ENCODE results near the gene SNX20. TPM values are rescaled to one million over a fixed set of nuclear protein-coding genes. Genes with fewer than 3 reads are reported as not detected.

SNX20 gene
- total and polyA plus RNA-seq, 10 of the 15 experiments (the other 5 are each of a cell fraction or from before 2014, with no cell fraction given) = 4.6 to 30.8 (median 21.9) TPM

DNA sequence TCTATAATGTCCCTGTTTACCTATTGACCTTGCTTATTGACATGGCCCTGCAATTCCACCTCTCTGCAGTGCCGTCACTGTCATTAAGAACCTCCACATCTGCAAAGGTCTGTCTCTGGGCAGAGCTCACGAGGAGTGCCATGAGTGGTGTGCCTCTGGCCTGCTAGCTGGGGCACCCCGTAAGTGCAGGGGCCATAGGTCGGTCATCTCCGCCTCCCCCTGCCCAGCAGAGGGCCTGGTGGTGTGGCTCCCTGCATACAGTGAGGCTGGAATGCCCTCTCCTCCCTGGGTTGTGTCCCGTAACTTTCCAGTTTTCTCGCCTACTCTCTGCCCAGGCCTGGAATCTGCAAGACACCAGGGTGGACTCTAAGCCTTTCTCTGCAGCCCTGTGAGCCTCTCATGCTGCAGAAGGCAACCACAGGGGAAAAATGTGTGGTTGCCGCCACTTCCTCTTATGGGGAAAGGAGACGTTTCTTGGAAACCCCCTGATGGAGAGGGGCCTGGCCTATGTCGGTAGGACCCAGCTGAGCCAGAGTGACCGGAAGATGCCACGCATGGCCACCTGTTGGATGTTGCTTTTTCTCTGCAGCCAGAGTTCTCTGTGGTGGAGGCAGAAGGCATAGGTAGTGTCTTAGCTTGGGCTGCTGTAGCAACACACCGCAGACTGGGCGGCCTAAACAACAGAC, 2.7 kb upstream of the SNX20 start (continued):
- TF ChIP-seq, protein P1, sequence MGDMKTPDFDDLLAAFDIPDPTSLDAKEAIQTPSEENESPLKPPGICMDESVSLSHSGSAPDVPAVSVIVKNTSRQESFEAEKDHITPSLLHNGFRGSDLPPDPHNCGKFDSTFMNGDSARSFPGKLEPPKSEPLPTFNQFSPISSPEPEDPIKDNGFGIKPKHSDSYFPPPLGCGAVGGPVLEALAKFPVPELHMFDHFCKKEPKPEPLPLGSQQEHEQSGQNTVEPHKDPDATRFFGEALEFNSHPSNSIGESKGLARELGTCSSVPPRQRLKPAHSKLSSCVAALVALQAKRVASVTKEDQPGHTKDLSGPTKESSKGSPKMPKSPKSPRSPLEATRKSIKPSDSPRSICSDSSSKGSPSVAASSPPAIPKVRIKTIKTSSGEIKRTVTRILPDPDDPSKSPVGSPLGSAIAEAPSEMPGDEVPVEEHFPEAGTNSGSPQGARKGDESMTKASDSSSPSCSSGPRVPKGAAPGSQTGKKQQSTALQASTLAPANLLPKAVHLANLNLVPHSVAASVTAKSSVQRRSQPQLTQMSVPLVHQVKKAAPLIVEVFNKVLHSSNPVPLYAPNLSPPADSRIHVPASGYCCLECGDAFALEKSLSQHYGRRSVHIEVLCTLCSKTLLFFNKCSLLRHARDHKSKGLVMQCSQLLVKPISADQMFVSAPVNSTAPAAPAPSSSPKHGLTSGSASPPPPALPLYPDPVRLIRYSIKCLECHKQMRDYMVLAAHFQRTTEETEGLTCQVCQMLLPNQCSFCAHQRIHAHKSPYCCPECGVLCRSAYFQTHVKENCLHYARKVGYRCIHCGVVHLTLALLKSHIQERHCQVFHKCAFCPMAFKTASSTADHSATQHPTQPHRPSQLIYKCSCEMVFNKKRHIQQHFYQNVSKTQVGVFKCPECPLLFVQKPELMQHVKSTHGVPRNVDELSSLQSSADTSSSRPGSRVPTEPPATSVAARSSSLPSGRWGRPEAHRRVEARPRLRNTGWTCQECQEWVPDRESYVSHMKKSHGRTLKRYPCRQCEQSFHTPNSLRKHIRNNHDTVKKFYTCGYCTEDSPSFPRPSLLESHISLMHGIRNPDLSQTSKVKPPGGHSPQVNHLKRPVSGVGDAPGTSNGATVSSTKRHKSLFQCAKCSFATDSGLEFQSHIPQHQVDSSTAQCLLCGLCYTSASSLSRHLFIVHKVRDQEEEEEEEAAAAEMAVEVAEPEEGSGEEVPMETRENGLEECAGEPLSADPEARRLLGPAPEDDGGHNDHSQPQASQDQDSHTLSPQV (IDR thresholded peaks at IDR 0.05) = peak; percentile 89
- TF ChIP-seq, protein P2, sequence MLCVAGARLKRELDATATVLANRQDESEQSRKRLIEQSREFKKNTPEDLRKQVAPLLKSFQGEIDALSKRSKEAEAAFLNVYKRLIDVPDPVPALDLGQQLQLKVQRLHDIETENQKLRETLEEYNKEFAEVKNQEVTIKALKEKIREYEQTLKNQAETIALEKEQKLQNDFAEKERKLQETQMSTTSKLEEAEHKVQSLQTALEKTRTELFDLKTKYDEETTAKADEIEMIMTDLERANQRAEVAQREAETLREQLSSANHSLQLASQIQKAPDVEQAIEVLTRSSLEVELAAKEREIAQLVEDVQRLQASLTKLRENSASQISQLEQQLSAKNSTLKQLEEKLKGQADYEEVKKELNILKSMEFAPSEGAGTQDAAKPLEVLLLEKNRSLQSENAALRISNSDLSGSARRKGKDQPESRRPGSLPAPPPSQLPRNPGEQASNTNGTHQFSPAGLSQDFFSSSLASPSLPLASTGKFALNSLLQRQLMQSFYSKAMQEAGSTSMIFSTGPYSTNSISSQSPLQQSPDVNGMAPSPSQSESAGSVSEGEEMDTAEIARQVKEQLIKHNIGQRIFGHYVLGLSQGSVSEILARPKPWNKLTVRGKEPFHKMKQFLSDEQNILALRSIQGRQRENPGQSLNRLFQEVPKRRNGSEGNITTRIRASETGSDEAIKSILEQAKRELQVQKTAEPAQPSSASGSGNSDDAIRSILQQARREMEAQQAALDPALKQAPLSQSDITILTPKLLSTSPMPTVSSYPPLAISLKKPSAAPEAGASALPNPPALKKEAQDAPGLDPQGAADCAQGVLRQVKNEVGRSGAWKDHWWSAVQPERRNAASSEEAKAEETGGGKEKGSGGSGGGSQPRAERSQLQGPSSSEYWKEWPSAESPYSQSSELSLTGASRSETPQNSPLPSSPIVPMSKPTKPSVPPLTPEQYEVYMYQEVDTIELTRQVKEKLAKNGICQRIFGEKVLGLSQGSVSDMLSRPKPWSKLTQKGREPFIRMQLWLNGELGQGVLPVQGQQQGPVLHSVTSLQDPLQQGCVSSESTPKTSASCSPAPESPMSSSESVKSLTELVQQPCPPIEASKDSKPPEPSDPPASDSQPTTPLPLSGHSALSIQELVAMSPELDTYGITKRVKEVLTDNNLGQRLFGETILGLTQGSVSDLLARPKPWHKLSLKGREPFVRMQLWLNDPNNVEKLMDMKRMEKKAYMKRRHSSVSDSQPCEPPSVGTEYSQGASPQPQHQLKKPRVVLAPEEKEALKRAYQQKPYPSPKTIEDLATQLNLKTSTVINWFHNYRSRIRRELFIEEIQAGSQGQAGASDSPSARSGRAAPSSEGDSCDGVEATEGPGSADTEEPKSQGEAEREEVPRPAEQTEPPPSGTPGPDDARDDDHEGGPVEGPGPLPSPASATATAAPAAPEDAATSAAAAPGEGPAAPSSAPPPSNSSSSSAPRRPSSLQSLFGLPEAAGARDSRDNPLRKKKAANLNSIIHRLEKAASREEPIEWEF (IDR thresholded peaks at IDR 0.05; ENCODE audit: insufficient replicate concordance, low read depth, low read length) = no peak
- TF ChIP-seq, protein P3, sequence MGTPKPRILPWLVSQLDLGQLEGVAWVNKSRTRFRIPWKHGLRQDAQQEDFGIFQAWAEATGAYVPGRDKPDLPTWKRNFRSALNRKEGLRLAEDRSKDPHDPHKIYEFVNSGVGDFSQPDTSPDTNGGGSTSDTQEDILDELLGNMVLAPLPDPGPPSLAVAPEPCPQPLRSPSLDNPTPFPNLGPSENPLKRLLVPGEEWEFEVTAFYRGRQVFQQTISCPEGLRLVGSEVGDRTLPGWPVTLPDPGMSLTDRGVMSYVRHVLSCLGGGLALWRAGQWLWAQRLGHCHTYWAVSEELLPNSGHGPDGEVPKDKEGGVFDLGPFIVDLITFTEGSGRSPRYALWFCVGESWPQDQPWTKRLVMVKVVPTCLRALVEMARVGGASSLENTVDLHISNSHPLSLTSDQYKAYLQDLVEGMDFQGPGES (IDR thresholded peaks at IDR 0.05) = no peak
- TF ChIP-seq IKZF2 (IDR thresholded peaks at IDR 0.05) = peak; percentile 97 to 99
- 0 out of 2 replicates have a peak, but pooled peaks have one; percentile 80 for TF ChIP-seq RCOR1 (conservative IDR thresholded peaks at IDR 0.05; ENCODE audit: low read depth, low read length)
- 0 out of 2 replicates have a peak, but pooled peaks have one; percentile 34 for TF ChIP-seq ASH2L (IDR thresholded peaks at IDR 0.05; ENCODE audit: borderline replicate concordance, low read depth)
- peak; percentile 86; the same call in 1 of the 2 replicates for TF ChIP-seq MYB (IDR thresholded peaks at IDR 0.05; ENCODE audit: borderline replicate concordance, low read depth, low read length)
- TF ChIP-seq LARP7 (IDR thresholded peaks at IDR 0.05) = 0 out of 2 replicates have a peak, but pooled peaks have one; percentile 23
- TF ChIP-seq MEF2A (IDR thresholded peaks at IDR 0.05; ENCODE audit: insufficient read depth, low read depth, low read length) = peak; percentile 72; the same call in 1 of the 2 replicates
- TF ChIP-seq NRF1 (conservative IDR thresholded peaks at IDR 0.05; ENCODE audit: low read depth, low read length) = no peak
- no peak for TF ChIP-seq BRCA1 (IDR thresholded peaks at IDR 0.05; ENCODE audit: low read depth, low read length)
- peak; percentile 23 for TF ChIP-seq KLF5 (IDR thresholded peaks at IDR 0.05; ENCODE audit: partially characterized antibody)
- peak; percentile 82; the same call in 1 of the 2 replicates for TF ChIP-seq SIN3A (IDR thresholded peaks at IDR 0.05; ENCODE audit: low read depth, low read length)
- TF ChIP-seq MEF2B (IDR thresholded peaks at IDR 0.05; ENCODE audit: partially characterized antibody, poor library complexity, severe bottlenecking) = peak; percentile 83
- TF ChIP-seq DPF2 (IDR thresholded peaks at IDR 0.05) = peak; percentile 95
- TF ChIP-seq CBX3 (IDR thresholded peaks at IDR 0.05; ENCODE audit: borderline replicate concordance, low read depth) = no peak
- peak; percentile 88 for TF ChIP-seq FOXM1 (IDR thresholded peaks at IDR 0.05; ENCODE audit: low read depth, low read length)
- peak; percentile 97 for TF ChIP-seq EED (IDR thresholded peaks at IDR 0.05; ENCODE audit: low read depth)
- TF ChIP-seq CEBPB (IDR thresholded peaks at IDR 0.05; ENCODE audit: borderline replicate concordance in 1 of 2, low read depth in 2 of 2, low read length in 2 of 2) = peak in 1 of 2 experiments; percentile 48; a peak in 1 of 4 replicates
- TF ChIP-seq SMARCA5 (IDR thresholded peaks at IDR 0.05) = no peak

All from GM12878 (cell line).